EH (cell line): ENCODE measurements around the gene TMED9.
"Not testable (repeated sequence)": the region's sequence is repeated elsewhere in the genome, so short reads cannot be mapped to it uniquely, and the experiment has no call there.

Experiments used
- DNase-seq: peaks from one replicate; pipeline ENCODE4 v3.0.0-alpha.2; 2015; ENCODE audit warnings: low read depth

The TMED9 gene

GRCh38 chr5:177606071-177607051, 14.4 kb downstream of the TMED9 start:
- DNase-seq = no peak

- no peak for DNase-seq
Observed at GRCh38 chr5:177607115-177607451, 15.1 kb downstream of the TMED9 start.

GRCh38 chr5:177607452-177608192, 15.6 kb downstream of the TMED9 start:
- peak; percentile 81 for DNase-seq

GRCh38 chr5:177608243-177609075, 16.5 kb downstream of the TMED9 start:
- no peak for DNase-seq

- no peak for DNase-seq
Observed at GRCh38 chr5:177609076-177610059, 17.4 kb downstream of the TMED9 start.

DNA sequence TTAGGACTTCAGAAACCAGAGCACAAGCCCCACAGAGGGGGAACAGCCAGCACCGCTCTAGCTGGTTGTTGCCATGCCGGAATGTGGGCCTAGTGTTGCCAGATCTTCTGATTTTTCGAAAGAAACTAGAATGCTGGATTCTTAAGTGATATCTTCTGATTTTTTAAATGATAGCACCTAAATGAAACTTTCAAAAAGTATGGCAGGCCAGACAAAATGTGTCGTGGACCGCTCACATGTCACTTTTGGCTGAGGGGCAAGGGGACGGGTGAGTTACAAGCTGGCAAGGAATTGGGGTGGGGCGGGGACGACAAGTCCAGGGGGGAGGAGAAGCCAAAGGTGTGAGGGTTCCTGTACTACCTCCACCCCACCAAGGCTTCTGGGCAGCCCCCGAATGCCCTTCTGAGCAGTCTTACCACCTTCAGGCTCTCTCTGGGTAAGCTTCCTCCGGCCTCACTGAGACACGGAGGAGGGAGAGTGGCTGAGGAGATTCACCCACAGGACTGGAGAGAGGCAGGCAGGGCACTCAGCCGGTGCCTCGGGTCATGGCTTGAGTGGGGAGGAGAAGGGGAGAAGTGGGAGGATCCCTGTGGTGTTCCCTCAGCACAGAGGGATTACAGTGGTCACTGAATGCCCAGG, 18.2 kb downstream of the TMED9 start:
- no peak for DNase-seq

DNA sequence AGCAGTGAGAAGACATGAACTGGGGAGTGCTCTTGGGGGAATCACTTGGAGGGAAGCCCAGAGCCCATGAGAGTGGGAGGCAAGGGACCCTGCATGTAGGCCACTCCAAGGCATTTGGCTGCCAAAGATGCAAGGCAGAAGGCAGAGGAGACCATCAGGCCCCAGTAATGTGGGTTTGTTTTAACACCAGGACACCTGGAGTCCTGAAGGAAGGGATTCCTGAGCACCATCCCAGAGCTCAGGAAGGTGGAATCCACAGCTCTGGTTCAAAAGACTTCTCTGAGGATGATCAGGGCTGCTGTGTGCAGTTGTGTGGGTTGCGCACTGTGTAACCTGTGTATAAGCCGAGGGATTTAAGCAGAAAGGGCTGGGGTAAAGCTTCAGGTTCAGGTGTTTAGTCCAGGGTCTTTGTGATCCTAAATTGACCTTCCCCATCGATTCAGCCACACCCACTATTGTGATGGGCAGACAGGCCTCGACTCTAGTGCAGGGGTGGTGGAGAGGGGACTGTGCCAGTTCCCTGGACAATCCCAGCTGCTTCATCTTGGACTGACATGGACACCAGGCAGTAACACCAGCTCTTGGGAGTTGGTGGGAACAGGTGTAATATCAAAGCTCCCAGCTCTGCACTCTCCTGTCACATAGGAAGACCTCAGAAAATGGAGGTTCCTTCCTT, 18.9 kb downstream of the TMED9 start:
- no peak for DNase-seq

DNA sequence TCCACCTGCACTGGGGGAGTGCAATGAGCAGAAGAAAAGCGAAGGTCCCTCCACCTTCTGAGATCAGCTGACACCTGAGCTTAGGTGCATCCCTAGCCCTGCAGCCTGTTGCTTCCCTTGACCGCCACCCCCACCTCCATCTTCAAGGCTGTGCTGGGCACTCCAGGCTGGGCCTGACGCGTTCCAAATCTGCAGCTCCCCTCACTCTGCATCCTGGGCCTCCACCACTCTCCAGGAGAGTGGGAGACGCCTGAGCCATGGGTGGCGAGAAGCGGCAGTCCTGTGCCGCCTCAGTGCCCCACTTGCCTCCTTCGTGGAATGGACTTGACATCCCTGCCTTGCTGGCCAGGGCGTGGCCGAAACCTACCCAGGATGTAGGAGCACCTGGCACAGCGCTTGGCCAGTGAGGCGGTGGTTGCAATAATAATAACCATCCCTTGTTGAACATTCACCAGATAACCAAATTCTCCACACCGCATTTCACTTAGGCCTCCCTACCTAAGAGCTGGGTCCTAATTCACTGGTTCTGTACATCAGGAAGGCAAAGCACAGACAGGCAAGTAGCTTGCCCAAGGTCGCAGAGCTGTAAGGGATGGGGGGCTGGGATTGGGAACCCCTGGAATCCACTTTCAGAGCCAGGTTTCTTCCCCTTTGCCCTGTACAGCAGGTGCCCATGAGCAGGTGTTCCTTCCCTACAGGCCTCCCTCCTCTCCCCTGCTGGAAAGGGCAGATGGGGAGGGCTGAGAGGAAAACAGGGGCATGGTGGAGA, 19.6 kb downstream of the TMED9 start:
- DNase-seq = no peak

GRCh38 chr5:177612215-177612673, 20.2 kb downstream of the TMED9 start:
- no peak for DNase-seq

DNA sequence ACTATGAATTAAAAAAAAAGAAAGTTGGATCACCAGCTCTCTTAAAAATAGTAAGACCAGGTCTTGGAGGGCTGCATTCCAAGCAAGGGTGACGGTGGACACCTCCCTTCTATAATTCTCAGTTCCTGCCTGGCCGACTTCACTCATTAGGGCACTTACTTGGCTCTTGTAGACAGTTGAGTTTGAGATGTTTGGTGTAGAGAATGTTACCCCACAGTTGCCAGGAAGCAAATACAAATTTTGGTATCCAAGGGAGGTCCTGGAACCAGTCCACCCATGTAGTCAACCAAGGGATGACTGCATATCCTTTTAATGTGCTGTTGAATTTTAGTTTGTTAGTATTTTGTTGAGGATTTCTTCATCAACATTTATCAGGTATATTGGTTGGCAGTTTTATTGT, 28.6 kb downstream of the TMED9 start:
- no peak for DNase-seq

GRCh38 chr5:177624172-177624571, 32.2 kb downstream of the TMED9 start:
- not testable (repeated sequence) for DNase-seq

- peak; percentile 72 for DNase-seq
Observed at GRCh38 chr5:177630186-177630585, 38.2 kb downstream of the TMED9 start.

DNA sequence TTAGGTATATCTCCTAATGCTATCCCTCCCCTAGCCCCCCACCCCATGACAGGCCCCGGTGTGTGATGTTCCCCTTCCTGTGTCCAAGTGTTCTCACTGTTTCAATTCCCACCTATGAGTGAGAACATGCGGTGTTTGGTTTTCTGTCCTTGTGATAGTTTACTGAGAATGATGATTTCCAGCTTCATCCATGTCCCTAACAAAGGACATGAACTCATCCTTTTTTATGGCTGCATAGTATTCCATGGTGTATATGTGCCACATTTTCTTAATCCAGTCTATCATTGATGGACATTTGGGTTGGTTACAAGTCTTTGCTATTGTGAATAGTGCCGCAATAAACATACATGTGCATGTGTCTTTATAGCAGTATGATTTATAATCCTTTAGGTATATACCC, 42.9 kb downstream of the TMED9 start:
- not testable (repeated sequence) for DNase-seq

GRCh38 chr5:177645462-177645861, 53.5 kb downstream of the TMED9 start:
- DNase-seq = not testable (repeated sequence)
